H1 (cell line): Measurements from ENCODE around the gene C19orf53. TPM values are rescaled to one million over a fixed set of nuclear protein-coding genes. Genes with fewer than 3 reads are reported as not detected.

Source experiments
- CTCF ChIA-PET: fragments of 300-600 bp; sonication (Branson Sonifier 250); formaldehyde crosslinking; loops from one replicate; lab custom pipeline; 2021; ENCODE audit not compliant: partially characterized antibody; lab: Charles Lee
- POLR2A ChIA-PET: fragments of 300-600 bp; sonication (Branson Sonifier 250); formaldehyde crosslinking; loops from one replicate; lab custom pipeline; 2021; ENCODE audit warnings: inconsistent platforms; ENCODE audit not compliant: partially characterized antibody; lab: Charles Lee
- DNase-seq, 2 experiments: peaks; one replicate each; pipeline versions ENCODE4 v3.0.0 to v3.0.0-alpha.2; 2010 to 2022; ENCODE audit warnings: low spot score in 2 of 2, low read depth in 1 of 2, mixed read lengths in 1 of 2
- FAIRE-seq: peaks from 2 replicates; lab custom pipeline; 2011; peaks lifted over from hg19 to GRCh38; lab: Jason Lieb, UNC
- H2AFZ ChIP-seq: 2 replicates; pipeline ENCODE4 v1.8.1; 2012; ENCODE audit warnings: low read length, inconsistent platforms
- H2AK5ac ChIP-seq: 2 replicates; pipeline ENCODE4 v1.6.1; 2013; ENCODE audit warnings: low read depth, low read length
- H2BK120ac ChIP-seq: replicated peaks from 2 replicates; pipeline ENCODE3; 2013; ENCODE audit warnings: low read depth, low read length, inconsistent platforms
- H2BK12ac ChIP-seq: 2 replicates; pipeline ENCODE4 v1.6.1; 2013; ENCODE audit warnings: low read depth, low read length
- H2BK15ac ChIP-seq: 2 replicates; pipeline ENCODE4 v1.6.1; 2013; ENCODE audit warnings: low read length
- H2BK20ac ChIP-seq: 2 replicates; pipeline ENCODE4 v1.6.1; 2013; ENCODE audit warnings: low read length
- H2BK5ac ChIP-seq: 2 replicates; pipeline ENCODE4 v1.6.1; 2013; ENCODE audit warnings: low read depth, low read length
- H3K14ac ChIP-seq: 2 replicates; pipeline ENCODE4 v1.6.1; 2013; ENCODE audit warnings: inconsistent platforms; ENCODE audit not compliant: insufficient read length
- H3K18ac ChIP-seq: 2 replicates; pipeline ENCODE4 v1.6.1; 2013; ENCODE audit warnings: low read length; ENCODE audit errors: extremely low read depth
- H3K23ac ChIP-seq: 2 replicates; pipeline ENCODE4 v1.6.1; 2013; ENCODE audit warnings: inconsistent platforms; ENCODE audit not compliant: insufficient read length
- H3K23me2 ChIP-seq: 2 replicates; pipeline ENCODE4 v1.6.1; 2013; ENCODE audit warnings: low read depth, low read length
- H3K27ac ChIP-seq: 2 replicates; pipeline ENCODE4 v1.6.1; 2011; ENCODE audit warnings: low read depth, low read length, inconsistent platforms
- H3K27me3 ChIP-seq, 4 experiments: replicated peaks in 1 of 4; 1 replicate in 1 of 4; 2 replicates in 3 of 4; pipeline versions ENCODE4 v1.6.1 to v1.8.1; 2011 to 2013; ENCODE audit warnings: low read length in 3 of 4, mild to moderate bottlenecking in 3 of 4, inconsistent platforms in 2 of 4, mixed read lengths in 2 of 4, moderate library complexity in 1 of 4; ENCODE audit not compliant: control insufficient read depth in 3 of 4, insufficient read depth in 3 of 4; ENCODE audit errors: extremely low read depth in 1 of 4
- H3K36me3 ChIP-seq, 4 experiments: 2 replicates each; pipeline versions ENCODE4 v1.6.1 to v1.8.1; 2011 to 2013; ENCODE audit warnings: mild to moderate bottlenecking in 4 of 4, low read length in 3 of 4, moderate library complexity in 2 of 4, control low read depth in 1 of 4, inconsistent platforms in 1 of 4; ENCODE audit not compliant: insufficient read depth in 4 of 4, control insufficient read depth in 2 of 4
- H3K4ac ChIP-seq: replicated peaks from 2 replicates; pipeline ENCODE3; 2013; ENCODE audit warnings: low read length, low read depth, mixed read lengths, inconsistent platforms; ENCODE audit not compliant: insufficient read length
- H3K4me1 ChIP-seq, 4 experiments: replicated peaks in 1 of 4; 1 replicate in 1 of 4; 2 replicates in 3 of 4; pipeline versions ENCODE4 v1.6.1 to v1.8.1; 2011 to 2013; ENCODE audit warnings: low read length in 3 of 4, inconsistent platforms in 2 of 4, mixed read lengths in 1 of 4; ENCODE audit not compliant: insufficient read depth in 4 of 4, control insufficient read depth in 3 of 4
- H3K4me2 ChIP-seq, 2 experiments: 2 replicates each; pipeline versions ENCODE4 v1.6.1 to v1.8.1; 2011 to 2013; ENCODE audit warnings: low read depth in 2 of 2, low read length in 2 of 2, control low read depth in 1 of 2, inconsistent platforms in 1 of 2, mild to moderate bottlenecking in 1 of 2; ENCODE audit not compliant: insufficient read depth in 1 of 2
- H3K4me3 ChIP-seq, 4 experiments: fragments of 200-600, 300-600 bp in 1 of 4; sonication (generic), shearing (Covaris generic), sonication (Bioruptor Twin) in 1 of 4; 2 replicates each; pipeline versions ENCODE4 v1.5.1 to v1.8.1; 2011 to 2016; ENCODE audit warnings: low read length in 4 of 4, low read depth in 3 of 4, control low read depth in 2 of 4, inconsistent platforms in 2 of 4, mild to moderate bottlenecking in 2 of 4, mixed read lengths in 1 of 4, moderate library complexity in 1 of 4; ENCODE audit not compliant: insufficient read depth in 2 of 4; ENCODE audit errors: extremely low read depth in 1 of 4
- H3K56ac ChIP-seq: replicated peaks from 2 replicates; pipeline ENCODE3; 2013; ENCODE audit warnings: low read depth, mild to moderate bottlenecking, mixed read lengths, low read length, inconsistent platforms; ENCODE audit not compliant: insufficient read length
- H3K79me1 ChIP-seq: 2 replicates; pipeline ENCODE4 v1.6.1; 2013; ENCODE audit warnings: low read depth, low read length, control low read depth
- H3K79me2 ChIP-seq, 2 experiments: 2 replicates each; pipeline versions ENCODE4 v1.6.1 to v1.8.1; 2012 to 2013; ENCODE audit warnings: low read length in 2 of 2, mild to moderate bottlenecking in 2 of 2, inconsistent platforms in 1 of 2; ENCODE audit not compliant: insufficient read depth in 2 of 2, control insufficient read depth in 1 of 2
- H3K9ac ChIP-seq, 4 experiments: replicated peaks in 1 of 4; 1 replicate in 1 of 4; 2 replicates in 3 of 4; pipeline versions ENCODE4 v1.6.1 to v1.8.1; 2011 to 2013; ENCODE audit warnings: low read depth in 3 of 4, low read length in 3 of 4, control low read depth in 2 of 4, mild to moderate bottlenecking in 2 of 4, moderate library complexity in 2 of 4, inconsistent platforms in 1 of 4; ENCODE audit errors: extremely low read depth in 1 of 4
- H3K9me3 ChIP-seq, 2 experiments: 2 replicates each; pipeline versions ENCODE4 v1.6.1 to v1.8.1; 2012 to 2013; ENCODE audit warnings: mild to moderate bottlenecking in 2 of 2, moderate library complexity in 2 of 2, control low read depth in 1 of 2, inconsistent platforms in 1 of 2, low read depth in 1 of 2, low read length in 1 of 2, mixed read lengths in 1 of 2; ENCODE audit not compliant: insufficient read depth in 2 of 2
- H4K20me1 ChIP-seq, 2 experiments: replicated peaks in 1 of 2; 2 replicates each; pipeline versions ENCODE3 to v1.8.1; 2011 to 2013; ENCODE audit warnings: inconsistent platforms in 2 of 2, low read length in 2 of 2, mild to moderate bottlenecking in 1 of 2; ENCODE audit not compliant: insufficient read depth in 2 of 2, control insufficient read depth in 1 of 2
- H4K5ac ChIP-seq: 2 replicates; pipeline ENCODE4 v1.6.1; 2013; ENCODE audit warnings: low read length, low read depth, mixed read lengths, inconsistent platforms; ENCODE audit not compliant: insufficient read length
- H4K8ac ChIP-seq: 2 replicates; pipeline ENCODE4 v1.8.0; 2013; ENCODE audit warnings: mild to moderate bottlenecking, moderate library complexity, low read length, inconsistent platforms; ENCODE audit not compliant: insufficient read depth; ENCODE audit errors: extremely low read depth
- H4K91ac ChIP-seq: replicated peaks from 2 replicates; pipeline ENCODE3; 2013; ENCODE audit warnings: low read length, mixed read lengths, inconsistent platforms; ENCODE audit not compliant: insufficient read length
- CEBPB ChIP-seq: IDR thresholded peaks from 2 replicates; pipeline ENCODE4 v1.6.1; 2012; ENCODE audit warnings: low read depth, low read length
- WGBS, 2 experiments: shearing (Covaris generic) in 1 of 2; methylation state at CpG; one replicate each; pipeline versions ENCODE4 v1.1.6 to v1.1.7; 2013 to 2015; ENCODE audit warnings: low lambda C conversion rate in 2 of 2, mixed read lengths in 2 of 2, inconsistent platforms in 1 of 2, low coverage in 1 of 2, missing lambda C conversion rate in 1 of 2; ENCODE audit not compliant: insufficient replicate concordance in 2 of 2, insufficient coverage in 1 of 2, insufficient read length in 1 of 2; ENCODE audit errors: extremely low coverage in 1 of 2, missing lambda C conversion rate in 1 of 2; 5-methylcytosine and 5-hydroxymethylcytosine counted together
- polyA plus RNA-seq, 7 experiments: library from polyadenylated mRNA; depleted of rRNA in 3 of 7; stranded (reverse) in 5 of 7; unstranded in 2 of 7; fragments of >200 nt in 5 of 7; fragments of 200-250 nt in 2 of 7; gene quantifications; 1 replicate in 5 of 7; 2 replicates in 1 of 7; 4 replicates in 1 of 7; pipeline versions ENCODE4 v1.2.1 to v1.2.3, GENCODE V29; 2011 to 2013; ENCODE audit warnings: missing spikeins in 2 of 7, mixed read lengths in 2 of 7
- total RNA-seq: library from RNA; stranded (reverse); fragmentation: NEBNext Ultra II Directional; extraction: Animal tissue kit (Norgen Biotek cat#: 25700); gene quantifications from 2 replicates; pipeline ENCODE4 v1.2.1, GENCODE V29; 2021

Gene C19orf53
- total and polyA plus RNA-seq, 2 of the 8 experiments (the other 6 are each of a cell fraction or from before 2014, with no cell fraction given): 104 to 169 TPM

GRCh38 chr19:13788991-13789390, 14.7 kb downstream of the C19orf53 start:
- Histone ChIP-seq H2BK120ac (no peak overlapping the region), H2BK15ac (no peak overlapping the region), H3K4ac (no peak overlapping the region), H4K20me1 (no peaks in the 10 kb centered on the region), H2BK5ac (no peak overlapping the region), H2BK12ac (no peak overlapping the region), H3K4me2 (no peak overlapping the region), H4K91ac (no peak overlapping the region), H3K56ac (no peak overlapping the region), H2BK20ac (no peak overlapping the region), H3K79me2 (no peaks in the 10 kb centered on the region), H3K9ac (no peak overlapping the region), H3K27me3 (no peaks in the 10 kb centered on the region; a peak in 1 of 7 replicates)
- TF ChIP-seq CEBPB: no peak
- TF ChIP-seq, all 59 proteins: peak for 0
- Histone ChIP-seq H2AFZ (no peak overlapping the region), H3K18ac (no peak overlapping the region), H4K5ac (no peak overlapping the region), H3K36me3 (no peaks in the 10 kb centered on the region), H3K4me3 (no peak overlapping the region), H2AK5ac (no peak overlapping the region), H3K79me1 (no peaks in the 10 kb centered on the region), H3K4me1 (peaks cover 0 to 3% (median 2%) of the 10 kb centered on the region in 4 experiments; a peak in 4 of 7 replicates), H4K8ac (no peak overlapping the region), H3K27ac (no peak overlapping the region), H3K23ac (no peak overlapping the region), H3K23me2 (no peaks in the 10 kb centered on the region), H3K9me3 (no peaks in the 10 kb centered on the region), H3K14ac (no peak overlapping the region)
- ChIA-PET POLR2A (interaction anchor here (0.6 to 2.4 kb wide), 6 partner anchors 12 to 53 kb away, joined by 3 to 14 read pairs (median 4); partner anchors contain the start of gene C19orf53), CTCF (interaction anchor here (1.2 to 1.9 kb wide), 3 partner anchors 11 to 53 kb away, joined by 3 to 4 read pairs (median 4); no protein-coding TSS in a partner anchor)
- no peak for DNase-seq
- 86% methylated on average over 8 of the region's 8 CpGs; no CpG with 5 or more reads in 1 of the 2 experiments for WGBS, 2 experiments
- FAIRE-seq: no peak
